BJ (cell line): ENCODE data around the gene ANAPC1. TPM values are rescaled to one million over a fixed set of nuclear protein-coding genes. Genes with fewer than 3 reads are reported as not detected.
"Not testable (repeated sequence)": the region's sequence is repeated elsewhere in the genome, so short reads cannot be mapped to it uniquely, and the experiment has no call there.

ENCODE experiments used
- CTCF ChIA-PET: fragments of 350-600 bp; formaldehyde crosslinking; extraction: SDS; loops from one replicate; lab custom pipeline; 2021; ENCODE audit warnings: antibody characterized with exemption, inconsistent platforms; lab: Yijun Ruan, JAX
- POLR2A ChIA-PET: fragments of 300-600 bp; sonication (Branson Sonifier 250); formaldehyde crosslinking; extraction: SDS; loops from one replicate; lab custom pipeline; 2021; ENCODE audit warnings: antibody characterized with exemption; lab: Charles Lee
- DNase-seq: peaks from one replicate; pipeline ENCODE4 v3.0.0-alpha.2; 2011; ENCODE audit warnings: low read depth
- H3K27me3 ChIP-seq: 2 replicates; pipeline ENCODE4 v1.6.0; 2011; ENCODE audit warnings: low read length; ENCODE audit not compliant: control insufficient read depth, insufficient read depth
- H3K36me3 ChIP-seq: 2 replicates; pipeline ENCODE4 v1.5.1; 2011; ENCODE audit warnings: low read length; ENCODE audit not compliant: control insufficient read depth, insufficient read depth
- H3K4me3 ChIP-seq: 2 replicates; pipeline ENCODE4 v1.5.1; 2011; ENCODE audit warnings: low read depth, mild to moderate bottlenecking, control low read depth, low read length
- polyA plus RNA-seq: library from polyadenylated mRNA; depleted of rRNA; stranded (reverse); fragments of >200 nt; gene quantifications from 2 replicates; pipeline ENCODE4 v1.2.3, GENCODE V29; 2011
- TF ChIP-seq, protein P1 (sequence below): IDR thresholded peaks from 2 replicates; pipeline ENCODE4 v1.5.1; 2011; ENCODE audit warnings: low read depth, mild to moderate bottlenecking, control low read depth, inconsistent platforms, low read length, moderate library complexity; ENCODE audit not compliant: insufficient read depth

The ANAPC1 gene
- polyA plus RNA-seq, 1 experiment, result 20.3 TPM

DNA sequence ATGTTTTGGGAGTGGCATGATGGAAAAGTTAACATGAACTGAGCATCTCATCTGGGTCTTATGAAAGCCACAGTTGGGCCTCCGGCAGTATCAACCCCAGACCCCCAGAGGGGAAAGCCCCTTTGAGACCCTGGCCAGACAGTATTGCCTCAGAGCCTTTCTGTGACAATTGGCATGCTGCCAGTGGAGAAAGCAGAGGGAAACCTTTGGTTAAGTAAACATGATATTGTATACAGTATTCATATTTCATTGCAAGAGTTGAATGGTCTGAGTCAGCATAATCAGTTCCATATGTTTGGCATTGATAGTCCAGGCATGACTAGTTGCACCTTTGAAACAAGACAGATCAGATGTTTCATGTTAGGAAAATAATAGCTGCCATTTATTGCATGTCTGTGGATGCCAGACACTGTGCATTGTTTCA, 34.4 kb upstream of the ANAPC1 start:
- TF ChIP-seq, protein P1, sequence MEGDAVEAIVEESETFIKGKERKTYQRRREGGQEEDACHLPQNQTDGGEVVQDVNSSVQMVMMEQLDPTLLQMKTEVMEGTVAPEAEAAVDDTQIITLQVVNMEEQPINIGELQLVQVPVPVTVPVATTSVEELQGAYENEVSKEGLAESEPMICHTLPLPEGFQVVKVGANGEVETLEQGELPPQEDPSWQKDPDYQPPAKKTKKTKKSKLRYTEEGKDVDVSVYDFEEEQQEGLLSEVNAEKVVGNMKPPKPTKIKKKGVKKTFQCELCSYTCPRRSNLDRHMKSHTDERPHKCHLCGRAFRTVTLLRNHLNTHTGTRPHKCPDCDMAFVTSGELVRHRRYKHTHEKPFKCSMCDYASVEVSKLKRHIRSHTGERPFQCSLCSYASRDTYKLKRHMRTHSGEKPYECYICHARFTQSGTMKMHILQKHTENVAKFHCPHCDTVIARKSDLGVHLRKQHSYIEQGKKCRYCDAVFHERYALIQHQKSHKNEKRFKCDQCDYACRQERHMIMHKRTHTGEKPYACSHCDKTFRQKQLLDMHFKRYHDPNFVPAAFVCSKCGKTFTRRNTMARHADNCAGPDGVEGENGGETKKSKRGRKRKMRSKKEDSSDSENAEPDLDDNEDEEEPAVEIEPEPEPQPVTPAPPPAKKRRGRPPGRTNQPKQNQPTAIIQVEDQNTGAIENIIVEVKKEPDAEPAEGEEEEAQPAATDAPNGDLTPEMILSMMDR, result no peak
- H3K27me3 ChIP-seq, result peaks cover 12% of the 10 kb centered on the region
- ChIA-PET CTCF (interaction anchor here (0.6 to 1.2 kb wide), 3 partner anchors 9 to 1960 kb away, joined by 3 to 4 read pairs (median 3); no protein-coding TSS in a partner anchor), POLR2A (no interaction called here)
- DNase-seq, result peak; percentile 42
- no peak overlapping the region for H3K4me3 ChIP-seq
- H3K36me3 ChIP-seq, result no peaks in the 10 kb centered on the region

DNA sequence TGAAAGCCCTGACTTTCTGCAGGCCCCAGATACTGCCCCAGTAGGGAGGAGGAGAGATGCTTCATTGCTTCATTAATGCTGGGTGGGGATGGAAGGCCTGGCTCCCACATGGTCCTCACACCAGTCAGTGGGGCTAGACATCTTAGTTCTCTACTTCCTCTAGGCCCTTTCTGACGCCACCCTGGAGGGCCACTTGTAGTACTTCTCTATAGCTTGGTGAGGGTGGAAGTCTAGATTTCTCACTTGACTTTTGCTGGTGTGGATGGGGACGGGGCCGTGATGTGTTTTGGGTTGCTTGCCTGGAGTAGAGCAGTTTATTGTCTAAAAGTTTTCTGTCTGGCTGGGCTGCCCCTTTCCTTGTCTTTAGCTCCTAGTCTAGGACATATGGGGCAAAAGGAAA, 33.1 kb upstream of the ANAPC1 start:
- TF ChIP-seq, protein P1, result no peak
- Histone ChIP-seq H3K36me3 (no peaks in the 10 kb centered on the region), H3K4me3 (no peak overlapping the region), H3K27me3 (peaks cover 10% of the 10 kb centered on the region)
- CTCF ChIA-PET, result interaction anchor here (0.8 kb wide), 1 partner anchor 29 kb away, joined by 3 read pairs; no protein-coding TSS in a partner anchor
- no peak for DNase-seq
- POLR2A ChIA-PET, result no interaction called here

DNA sequence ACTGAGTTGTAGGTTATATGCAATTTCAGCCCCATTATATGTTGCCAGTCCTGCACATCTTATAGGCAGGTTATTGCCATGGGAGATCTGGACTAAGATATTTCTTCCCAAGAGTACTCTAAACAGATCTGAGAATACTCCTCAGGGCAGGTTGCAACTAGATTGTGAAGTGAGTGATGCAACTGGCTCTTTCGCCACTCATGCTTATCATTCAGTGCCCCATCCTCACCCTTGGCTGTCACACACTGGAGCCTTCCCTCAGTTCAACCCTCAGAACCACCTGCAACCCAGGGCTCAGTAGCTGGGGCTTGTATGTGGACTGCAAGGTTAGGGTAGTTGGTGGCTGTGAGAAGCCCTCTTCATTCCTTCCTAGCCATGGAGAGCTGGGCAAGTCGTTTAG, 28.6 kb upstream of the ANAPC1 start:
- POLR2A ChIA-PET, result no interaction called here
- no peak for DNase-seq
- Histone ChIP-seq H3K36me3 (no peaks in the 10 kb centered on the region), H3K27me3 (peaks cover 14% of the 10 kb centered on the region), H3K4me3 (no peak overlapping the region)
- CTCF ChIA-PET, result no interaction called here
- TF ChIP-seq, protein P1, result no peak

DNA sequence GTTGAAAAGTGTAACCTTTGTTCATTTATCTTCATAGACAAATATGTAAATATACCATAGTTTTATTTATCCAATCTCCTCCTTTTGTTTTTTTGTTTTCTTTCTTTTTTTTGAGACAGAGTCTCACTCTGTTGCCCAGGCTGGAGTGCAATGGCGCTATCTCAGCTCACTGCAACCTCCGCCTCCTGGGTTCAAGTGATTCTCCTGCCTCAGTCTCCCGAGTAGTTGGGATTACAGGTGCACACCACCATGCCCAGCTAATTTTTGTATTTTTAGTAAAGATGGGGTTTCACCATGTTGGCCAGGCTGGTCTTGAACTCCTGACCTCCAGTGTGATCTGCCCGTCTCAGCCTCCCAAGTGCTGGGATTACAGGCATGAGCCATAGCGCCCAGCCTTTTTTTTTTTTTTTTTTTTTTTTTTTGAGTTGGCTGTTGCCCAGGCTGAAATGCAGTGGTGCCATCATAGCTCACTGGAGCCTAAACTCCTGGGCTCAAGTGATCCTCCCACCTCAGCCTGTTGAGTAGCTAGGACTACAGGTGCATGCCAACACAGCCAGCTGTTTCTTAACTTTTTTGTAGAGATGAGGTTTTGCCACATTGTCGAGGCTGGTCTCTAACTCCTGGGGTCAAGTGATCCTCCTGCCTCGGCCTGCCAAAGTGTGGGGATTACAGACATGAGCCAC, 27.4 kb upstream of the ANAPC1 start:
- peaks cover 11% of the 10 kb centered on the region for H3K27me3 ChIP-seq
- H3K36me3 ChIP-seq, CTCF ChIA-PET, H3K4me3 ChIP-seq, DNase-seq, POLR2A ChIA-PET: not testable (repeated sequence)

DNA sequence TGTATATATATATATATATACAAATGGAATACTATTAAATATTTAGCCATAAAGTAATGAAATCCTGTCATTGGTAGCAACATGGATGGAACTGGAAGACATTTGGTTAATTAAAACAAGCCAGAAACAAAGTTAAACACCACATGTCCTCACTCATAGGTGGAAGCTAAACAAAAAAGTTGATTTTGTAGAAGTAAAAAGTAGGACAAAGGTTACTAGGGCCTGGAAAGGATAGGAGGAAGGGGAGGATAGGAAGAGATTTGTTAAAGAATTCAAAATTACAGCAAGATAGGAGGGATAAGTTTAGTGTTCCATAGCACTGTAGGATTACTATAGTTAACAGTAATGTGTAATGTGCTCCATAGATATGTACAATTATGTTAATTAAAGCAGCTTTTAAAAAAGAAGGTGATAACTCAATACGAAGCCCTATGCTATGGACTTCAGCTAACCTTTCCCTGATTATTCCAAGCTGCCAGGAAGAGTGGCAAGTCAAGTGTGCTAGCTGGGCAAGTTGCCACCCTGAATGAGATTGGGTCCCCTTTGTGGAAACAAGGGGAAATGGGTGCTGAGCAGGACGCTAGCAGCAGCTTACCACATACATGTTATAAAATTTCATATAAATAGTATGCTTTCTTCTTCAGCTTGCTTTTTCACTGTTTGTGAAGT, 26.8 kb upstream of the ANAPC1 start:
- H3K36me3 ChIP-seq, result no peaks in the 10 kb centered on the region
- ChIA-PET CTCF (interaction anchor here (0.9 kb wide), 1 partner anchor 14 kb away, joined by 3 read pairs; no protein-coding TSS in a partner anchor), POLR2A (no interaction called here)
- TF ChIP-seq, protein P1, result no peak
- DNase-seq, result no peak
- H3K4me3 ChIP-seq, result no peak overlapping the region
- peaks cover 11% of the 10 kb centered on the region for H3K27me3 ChIP-seq

DNA sequence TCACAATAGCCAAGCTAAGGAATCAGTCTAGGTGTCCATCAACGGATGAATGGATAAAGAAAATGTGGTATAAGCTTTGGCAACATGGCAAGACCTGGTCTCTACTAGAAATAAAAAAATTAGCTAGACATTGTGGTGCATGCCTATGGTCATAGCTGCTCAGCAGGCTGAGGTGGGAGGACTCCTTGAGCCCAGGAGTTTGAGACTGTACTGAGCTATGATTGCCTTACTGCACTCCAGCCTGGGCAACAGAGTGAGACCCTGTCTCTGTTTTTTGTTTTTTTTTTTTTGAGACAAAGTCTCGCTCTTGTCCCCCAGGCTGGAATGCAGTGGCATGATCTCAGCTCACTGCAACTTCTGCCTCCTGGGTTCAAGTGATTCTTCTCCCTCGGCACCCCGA, 26.0 kb upstream of the ANAPC1 start:
- CTCF ChIA-PET, result interaction anchor here (0.9 kb wide), 1 partner anchor 15 kb away, joined by 3 read pairs; no protein-coding TSS in a partner anchor
- POLR2A ChIA-PET, result not testable (repeated sequence)

More for the DNA sequence above, 26.0 kb upstream of the ANAPC1 start:
- not testable (repeated sequence) for H3K36me3 ChIP-seq, H3K4me3 ChIP-seq, DNase-seq
- peaks cover 12% of the 10 kb centered on the region for H3K27me3 ChIP-seq
